HG02840 (cell line): ENCODE results near the gene KLF18.
"Not testable (repeated sequence)": the region's sequence is repeated elsewhere in the genome, so short reads cannot be mapped to it uniquely, and the experiment has no call there.

Source experiments
- ATAC-seq: cut with Tn5 transposase; IDR thresholded peaks from one replicate; pipeline ENCODE4 v1.9.1; 2021; ENCODE audit warnings: mild to moderate bottlenecking, moderate library complexity, moderate number of reproducible peaks; ENCODE audit not compliant: unreplicated experiment, low FRiP score

KLF18 gene

GRCh38 chr1:44141531-44141930 lies at the start of gene KLF18:
Gene KLF18, minus strand, starts transcription at chr1:44141631. Its CDS starts 0 bp downstream, at chr1:44141631.
- ATAC-seq, result no peak

- ATAC-seq, result no peak
These were observed 33.2 kb upstream of the KLF18 start for GRCh38 chr1:44174630-44175029.

- ATAC-seq, result no peak
These were observed 28.9 kb upstream of the KLF18 start for GRCh38 chr1:44170281-44170823.

- ATAC-seq, result no peak
These were observed 27.2 kb upstream of the KLF18 start for GRCh38 chr1:44168520-44169098.

- ATAC-seq, result no peak
These were observed 20.1 kb upstream of the KLF18 start for GRCh38 chr1:44161546-44161945.

GRCh38 chr1:44158871-44159270 lies 17.4 kb upstream of the KLF18 start:
- ATAC-seq, result no peak

GRCh38 chr1:44157903-44158302 lies 16.5 kb upstream of the KLF18 start:
- ATAC-seq, result no peak

GRCh38 chr1:44154049-44154448 lies 12.6 kb upstream of the KLF18 start:
- no peak for ATAC-seq

GRCh38 chr1:44152692-44153091 lies 11.3 kb upstream of the KLF18 start:
- ATAC-seq, result no peak

GRCh38 chr1:44151808-44152207 lies 10.4 kb upstream of the KLF18 start:
- ATAC-seq, result no peak

- no peak for ATAC-seq
These were observed 9.9 kb upstream of the KLF18 start for GRCh38 chr1:44151332-44151731.

- no peak for ATAC-seq
These were observed 6.2 kb upstream of the KLF18 start for GRCh38 chr1:44147582-44147981.

- no peak for ATAC-seq
These were observed 5.3 kb upstream of the KLF18 start for GRCh38 chr1:44146536-44147361.

GRCh38 chr1:44144962-44145756 lies 3.7 kb upstream of the KLF18 start:
- no peak for ATAC-seq

GRCh38 chr1:44139565-44139964 lies 1.9 kb downstream of the KLF18 start:
- ATAC-seq, result not testable (repeated sequence)

GRCh38 chr1:44138239-44138638 lies 3.2 kb downstream of the KLF18 start:
- no peak for ATAC-seq

GRCh38 chr1:44135886-44136285 lies 5.5 kb downstream of the KLF18 start:
- no peak for ATAC-seq

- ATAC-seq, result no peak
These were observed 7.1 kb downstream of the KLF18 start for GRCh38 chr1:44134071-44134920.

- no peak for ATAC-seq
These were observed 10.0 kb downstream of the KLF18 start for GRCh38 chr1:44131411-44131810.
